ENCODE measurements around the gene ACTR1A. TPM values are rescaled to one million over a fixed set of nuclear protein-coding genes. Genes with fewer than 3 reads are reported as not detected.

Gene ACTR1A
- total and polyA plus RNA-seq, 12 donors: 68.1 to 154 (median 106) TPM

DNA sequence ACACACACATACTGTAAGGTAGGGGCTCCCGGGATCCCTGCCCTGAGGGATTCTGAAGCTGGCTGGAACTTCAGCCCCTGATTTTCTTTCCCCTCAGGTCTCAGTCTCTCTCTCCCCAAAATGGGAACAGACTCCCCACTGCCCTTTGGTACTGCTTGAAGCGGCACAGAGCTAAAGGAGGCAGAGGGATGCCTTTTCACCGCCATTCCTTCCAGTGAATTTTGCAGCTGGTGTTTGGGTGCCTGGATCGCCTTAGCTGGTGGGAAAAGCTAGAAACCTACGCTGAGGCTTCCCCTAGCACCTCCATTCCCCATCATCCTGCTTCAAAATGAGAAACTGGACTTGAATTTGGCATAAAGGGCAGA lies 67.4 kb downstream of the ACTR1A start:
- H3K36me3 ChIP-seq (replicated peaks in 1 of 2): no peaks in the 10 kb centered on the region
- intact Hi-C loops (cut with DNase I): no loop called here
- TF ChIP-seq, protein P1, sequence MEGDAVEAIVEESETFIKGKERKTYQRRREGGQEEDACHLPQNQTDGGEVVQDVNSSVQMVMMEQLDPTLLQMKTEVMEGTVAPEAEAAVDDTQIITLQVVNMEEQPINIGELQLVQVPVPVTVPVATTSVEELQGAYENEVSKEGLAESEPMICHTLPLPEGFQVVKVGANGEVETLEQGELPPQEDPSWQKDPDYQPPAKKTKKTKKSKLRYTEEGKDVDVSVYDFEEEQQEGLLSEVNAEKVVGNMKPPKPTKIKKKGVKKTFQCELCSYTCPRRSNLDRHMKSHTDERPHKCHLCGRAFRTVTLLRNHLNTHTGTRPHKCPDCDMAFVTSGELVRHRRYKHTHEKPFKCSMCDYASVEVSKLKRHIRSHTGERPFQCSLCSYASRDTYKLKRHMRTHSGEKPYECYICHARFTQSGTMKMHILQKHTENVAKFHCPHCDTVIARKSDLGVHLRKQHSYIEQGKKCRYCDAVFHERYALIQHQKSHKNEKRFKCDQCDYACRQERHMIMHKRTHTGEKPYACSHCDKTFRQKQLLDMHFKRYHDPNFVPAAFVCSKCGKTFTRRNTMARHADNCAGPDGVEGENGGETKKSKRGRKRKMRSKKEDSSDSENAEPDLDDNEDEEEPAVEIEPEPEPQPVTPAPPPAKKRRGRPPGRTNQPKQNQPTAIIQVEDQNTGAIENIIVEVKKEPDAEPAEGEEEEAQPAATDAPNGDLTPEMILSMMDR (IDR thresholded peaks at IDR 0.05): no peak
- no peak for TF ChIP-seq POLR2A (IDR thresholded peaks at IDR 0.05)
- DNase-seq: no peak
- H3K9me3 ChIP-seq (replicated peaks in 1 of 3): no peaks in the 10 kb centered on the region
- no peaks in the 10 kb centered on the region for H3K27me3 ChIP-seq
- 53 to 65% (median 57%) methylated on average over 4 to 5 of the region's 5 CpGs for WGBS, 4 donors
- H3K4me1 ChIP-seq (replicated peaks in 1 of 2): peaks cover 8 to 12% of the 10 kb centered on the region in 2 donors
- peak overlapping the region in 1 of 4 donors; percentile 33 for H3K4me3 ChIP-seq
- H3K27ac ChIP-seq: peak overlapping the region in 1 of 5 donors; percentile 74

DNA sequence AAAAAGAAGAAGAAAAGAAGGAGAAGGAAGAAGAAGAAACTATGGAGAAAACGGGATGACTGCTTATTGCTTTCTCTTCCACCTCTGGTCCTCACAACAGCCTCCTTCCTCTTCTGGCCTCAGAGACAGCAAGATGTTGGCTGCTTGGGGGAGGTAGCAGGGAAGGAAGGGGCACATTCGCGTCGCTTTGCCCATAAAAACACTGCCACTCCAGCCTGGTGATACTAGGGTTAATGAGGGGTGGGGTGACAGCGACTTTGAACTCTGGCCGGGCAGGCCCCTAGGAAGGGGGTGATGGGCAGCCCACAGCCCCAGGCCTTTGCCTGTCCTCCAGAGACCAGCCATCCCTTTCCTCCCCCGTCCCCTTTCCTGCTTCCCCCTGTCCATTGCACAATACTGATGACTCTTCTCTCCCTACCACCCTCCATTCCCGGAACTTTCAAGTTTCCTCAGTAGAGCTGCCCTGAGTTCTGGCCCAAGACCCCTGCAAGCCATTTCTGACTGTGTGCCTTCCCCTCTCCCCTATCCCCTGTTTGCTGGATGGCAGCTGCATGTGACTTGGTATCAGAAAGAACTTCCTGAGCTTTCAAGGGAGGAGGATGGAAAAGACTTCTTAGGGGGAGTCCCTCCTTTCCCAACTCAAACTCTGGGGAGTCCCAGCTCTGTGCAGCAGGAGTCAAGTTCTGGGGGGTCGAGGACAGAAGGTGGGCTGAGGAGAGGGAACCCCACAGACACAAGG lies 67.9 kb downstream of the ACTR1A start:
- TF ChIP-seq, protein P1 (IDR thresholded peaks at IDR 0.05): no peak
- TF ChIP-seq POLR2A (IDR thresholded peaks at IDR 0.05): no peak
- DNase-seq: peak in 1 of 7 donors; percentile 44
- Histone ChIP-seq H3K27ac (peak overlapping the region in 1 of 5 donors; percentile 74), H3K4me3 (no peak overlapping the region), H3K4me1 (replicated peaks in 1 of 2) (peaks cover 8 to 12% of the 10 kb centered on the region in 2 donors), H3K9me3 (replicated peaks in 1 of 3) (no peaks in the 10 kb centered on the region), H3K36me3 (replicated peaks in 1 of 2) (no peaks in the 10 kb centered on the region), H3K27me3 (no peaks in the 10 kb centered on the region)
- WGBS, 4 donors: 27 to 38% (median 34%) methylated on average over 7 to 9 of the region's 9 CpGs
- intact Hi-C loops (cut with DNase I): no loop called here

DNA sequence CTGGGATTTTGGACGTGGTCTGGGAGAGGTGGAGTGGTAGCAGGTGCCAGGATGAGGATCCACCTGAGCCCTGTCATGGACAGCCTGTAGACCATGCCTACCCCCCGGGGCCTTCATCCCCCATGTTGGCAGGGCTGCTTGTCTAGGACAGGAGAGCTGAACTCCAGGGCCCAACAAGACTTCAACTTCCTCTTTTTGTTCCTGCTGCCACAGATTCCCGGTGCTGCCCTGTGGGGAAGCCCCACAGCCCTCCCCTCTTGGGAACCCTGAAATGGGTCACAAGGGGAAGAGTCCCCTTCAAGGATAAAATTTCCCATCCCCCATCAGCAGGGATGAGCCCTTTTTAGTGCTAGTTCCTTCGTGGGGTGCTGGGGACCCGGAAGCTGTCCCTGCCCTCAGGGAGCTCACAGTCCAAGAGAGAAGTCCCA lies 68.9 kb downstream of the ACTR1A start:
- H3K9me3 ChIP-seq (replicated peaks in 1 of 3): no peaks in the 10 kb centered on the region
- TF ChIP-seq, protein P1 (IDR thresholded peaks at IDR 0.05): no peak
- no peak for TF ChIP-seq POLR2A (IDR thresholded peaks at IDR 0.05)
- H3K4me1 ChIP-seq (replicated peaks in 1 of 2): peaks cover 8 to 12% of the 10 kb centered on the region in 2 donors
- intact Hi-C loops (cut with DNase I): no loop called here
- H3K36me3 ChIP-seq (replicated peaks in 1 of 2): no peaks in the 10 kb centered on the region
- H3K27me3 ChIP-seq: no peaks in the 10 kb centered on the region
- 46 to 81% (median 65%) methylated on average over 4 to 5 of the region's 5 CpGs for WGBS, 4 donors
- H3K4me3 ChIP-seq: no peak overlapping the region
- H3K27ac ChIP-seq: peak overlapping the region in 3 of 5 donors; percentile 9 to 17 (median 12)
- DNase-seq: peak in 2 of 7 donors; percentile 21 to 51

DNA sequence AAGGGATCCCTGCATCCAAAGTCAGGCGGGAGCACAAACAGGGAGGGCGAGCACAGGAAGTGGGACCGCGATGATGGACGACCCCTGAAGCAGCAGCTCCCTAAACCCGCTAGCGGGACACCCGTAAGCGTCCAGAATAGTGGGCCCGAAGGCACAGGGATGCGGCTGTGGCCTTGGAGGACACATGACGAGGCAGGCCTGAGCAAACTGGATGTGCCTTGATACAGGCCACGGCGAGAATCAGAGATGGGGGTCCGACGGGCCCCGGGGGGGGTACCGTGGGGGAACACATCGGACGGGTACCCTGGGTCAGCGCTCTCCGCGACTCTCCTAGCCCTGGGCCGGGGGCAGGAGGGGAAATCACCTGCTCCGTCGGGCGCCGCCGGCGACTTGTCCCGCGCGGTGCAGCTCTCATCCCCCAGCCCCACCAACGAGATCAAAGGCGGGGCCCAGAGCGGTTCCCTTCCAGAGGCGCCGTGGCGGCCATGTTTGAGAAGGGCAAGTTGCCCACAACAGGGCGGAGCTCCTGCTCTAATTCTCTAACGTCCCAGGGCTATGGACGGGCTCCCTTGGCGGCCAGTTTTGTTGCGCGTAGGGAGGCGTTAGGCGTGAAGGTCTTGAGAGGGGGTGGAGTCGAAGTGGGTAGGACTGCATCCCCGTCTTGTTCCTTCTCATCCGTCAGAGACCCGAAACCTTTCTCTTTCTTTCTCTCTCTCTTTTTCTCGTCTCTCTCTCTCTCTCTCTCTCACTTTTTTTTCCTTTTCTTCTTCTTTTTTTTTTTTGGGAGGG lies 70.2 kb downstream of the ACTR1A start, which contains the start of gene CUEDC2:
CUEDC2 (minus strand) TSS at position 413 of the 789 bp plus-strand sequence. CDS start 7,386 bp downstream, outside the sequence.
- H3K9me3 ChIP-seq (replicated peaks in 1 of 3): no peaks in the 10 kb centered on the region
- H3K36me3 ChIP-seq (replicated peaks in 1 of 2): no peaks in the 10 kb centered on the region
- peak within 1 kb of the TSS in 4 of 5 donors; percentile 9 to 81 (median 71) for H3K27ac ChIP-seq
- peaks cover 8 to 14% of the 10 kb centered on the region in 2 donors for H3K4me1 ChIP-seq (replicated peaks in 1 of 2)
- no peaks in the 10 kb centered on the region for H3K27me3 ChIP-seq
- intact Hi-C loops (cut with DNase I): no loop called here
- H3K4me3 ChIP-seq: peak within 1 kb of the TSS; percentile 57 to 83 (median 70)
- DNase-seq: peak; percentile 96 to 98 (median 97)
- TF ChIP-seq, protein P1 (IDR thresholded peaks at IDR 0.05): no peak
- TF ChIP-seq POLR2A (IDR thresholded peaks at IDR 0.05): peak in 1 of 2 donors; percentile 39
- WGBS, 4 donors: 0 to 1% (median 0%) methylated on average over 13 to 52 of the region's 52 CpGs

Measured in adrenal gland (tissue), 12 donors.